Amniotic stem cell (primary cell): ENCODE measurements around the gene SLC6A20.

Experiments used
- DNase-seq: peaks from one replicate; lab custom pipeline; 2025; lab: John Stamatoyannopoulos, UW

Gene SLC6A20, protein sequence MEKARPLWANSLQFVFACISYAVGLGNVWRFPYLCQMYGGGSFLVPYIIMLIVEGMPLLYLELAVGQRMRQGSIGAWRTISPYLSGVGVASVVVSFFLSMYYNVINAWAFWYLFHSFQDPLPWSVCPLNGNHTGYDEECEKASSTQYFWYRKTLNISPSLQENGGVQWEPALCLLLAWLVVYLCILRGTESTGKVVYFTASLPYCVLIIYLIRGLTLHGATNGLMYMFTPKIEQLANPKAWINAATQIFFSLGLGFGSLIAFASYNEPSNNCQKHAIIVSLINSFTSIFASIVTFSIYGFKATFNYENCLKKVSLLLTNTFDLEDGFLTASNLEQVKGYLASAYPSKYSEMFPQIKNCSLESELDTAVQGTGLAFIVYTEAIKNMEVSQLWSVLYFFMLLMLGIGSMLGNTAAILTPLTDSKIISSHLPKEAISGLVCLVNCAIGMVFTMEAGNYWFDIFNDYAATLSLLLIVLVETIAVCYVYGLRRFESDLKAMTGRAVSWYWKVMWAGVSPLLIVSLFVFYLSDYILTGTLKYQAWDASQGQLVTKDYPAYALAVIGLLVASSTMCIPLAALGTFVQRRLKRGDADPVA

DNA sequence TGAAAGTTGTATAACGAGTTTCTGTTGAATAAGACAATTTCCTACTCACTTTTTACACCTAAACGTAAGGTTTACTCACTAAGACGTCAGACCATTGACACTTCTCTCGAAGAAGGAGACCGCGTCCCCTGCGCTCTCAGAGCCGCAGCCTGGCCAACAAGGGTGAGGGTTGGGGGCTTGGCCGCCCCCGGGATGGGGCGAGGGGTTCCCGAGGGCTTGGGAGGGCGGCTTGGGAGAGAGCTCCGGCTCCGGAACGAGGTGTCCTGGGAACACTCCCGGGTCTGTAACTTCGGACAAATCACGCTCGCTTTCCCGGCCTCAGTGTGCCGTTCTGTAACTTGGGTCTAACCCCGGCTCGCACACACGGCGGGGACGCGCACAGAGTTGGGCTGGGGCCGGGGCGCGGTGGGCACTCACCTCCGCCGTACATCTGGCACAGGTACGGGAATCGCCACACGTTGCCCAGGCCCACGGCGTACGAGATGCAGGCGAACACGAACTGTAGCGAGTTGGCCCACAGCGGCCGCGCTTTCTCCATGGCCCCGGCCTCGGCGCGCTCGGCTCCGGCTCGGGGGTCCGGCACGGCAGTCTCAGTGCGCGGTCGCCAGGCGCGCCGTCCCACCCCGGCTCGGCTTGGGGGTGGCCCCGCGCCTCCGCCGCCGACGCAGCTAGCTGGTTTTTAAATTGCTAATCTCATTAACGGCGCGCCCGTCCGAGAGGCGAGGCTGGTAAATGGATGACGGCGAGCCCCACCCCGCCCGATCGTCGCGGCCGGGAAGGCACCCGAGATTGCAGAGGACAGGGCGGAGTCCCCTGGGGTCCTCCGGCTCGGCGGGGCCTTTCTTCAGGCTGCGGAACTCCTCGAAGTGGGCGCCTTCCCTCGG is at the start of gene SLC6A20:
Gene SLC6A20, minus strand, starts transcription at position 655 of the 884 bp plus-strand sequence. Its CDS starts 117 bp downstream, at position 538.
- DNase-seq, result no peak

DNA sequence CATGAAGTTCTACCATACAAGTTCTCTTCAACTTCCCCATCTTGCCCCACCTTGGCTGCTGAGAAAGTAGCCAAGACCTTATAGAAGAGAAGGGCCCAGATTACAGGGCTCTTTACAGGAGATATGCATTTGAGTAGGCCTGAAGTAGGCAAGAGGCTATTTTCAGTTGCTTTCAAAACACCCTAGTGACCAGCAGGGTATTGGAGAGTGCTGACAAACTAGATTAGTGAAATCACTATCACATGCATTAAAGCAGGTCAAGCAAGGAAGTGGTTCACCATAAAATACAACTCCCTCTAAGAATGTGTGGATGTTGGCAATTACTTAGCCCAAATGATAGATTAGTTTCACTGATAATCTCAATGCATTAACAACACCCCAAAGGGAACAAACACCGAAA is 48.3 kb upstream of the SLC6A20 start:
- no peak for DNase-seq

- no peak for DNase-seq
These were observed 46.7 kb upstream of the SLC6A20 start for GRCh38 chr3:45842851-45843625.

DNA sequence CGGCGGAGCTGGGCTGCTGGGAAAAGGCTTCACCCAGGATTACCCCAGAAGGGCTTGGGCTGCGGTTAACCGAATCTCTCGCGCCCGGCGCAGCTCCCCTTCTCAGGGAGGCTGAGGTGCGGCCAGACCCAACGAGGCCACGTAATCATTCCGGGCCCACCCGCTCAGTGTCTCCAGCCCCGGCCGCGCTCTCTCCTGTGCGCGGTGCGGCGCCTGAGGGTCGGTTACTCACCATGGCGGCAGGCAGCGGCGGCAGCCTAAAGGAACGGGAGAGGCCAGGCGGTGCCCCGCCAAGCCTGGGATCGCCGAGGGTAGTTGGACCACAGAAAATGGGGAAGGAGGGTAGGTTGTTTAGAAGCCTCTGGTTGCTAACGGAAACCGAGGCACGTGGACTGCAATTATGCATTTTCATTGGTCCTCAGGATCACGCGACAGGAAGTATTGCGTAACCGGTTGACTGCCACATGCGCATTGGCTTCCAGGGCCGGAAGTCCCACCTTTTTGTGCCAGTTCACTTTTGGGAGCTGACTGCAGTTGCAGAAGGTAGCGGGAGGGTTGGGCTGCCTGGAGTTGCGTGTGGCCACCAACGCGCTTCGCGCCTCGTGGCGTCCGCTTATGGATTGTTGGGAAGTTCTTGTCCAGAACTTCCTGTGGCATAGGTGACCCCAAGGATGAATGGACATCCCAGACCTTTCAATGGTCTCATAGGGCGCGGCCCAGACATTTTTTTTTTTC is 45.6 kb upstream of the SLC6A20 start, which contains the start of gene LZTFL1:
Gene LZTFL1, minus strand, starts transcription at position 363 of the 735 bp plus-strand sequence. Its CDS starts 128 bp downstream, at position 235.
- peak; percentile 97 for DNase-seq

GRCh38 chr3:45841420-45841756 is 45.1 kb upstream of the SLC6A20 start:
- DNase-seq, result no peak

GRCh38 chr3:45838466-45838865 is 42.1 kb upstream of the SLC6A20 start:
- no peak for DNase-seq

GRCh38 chr3:45832699-45833098 is 36.4 kb upstream of the SLC6A20 start:
- DNase-seq, result no peak

GRCh38 chr3:45830121-45830520 is 33.8 kb upstream of the SLC6A20 start:
- DNase-seq, result no peak

DNA sequence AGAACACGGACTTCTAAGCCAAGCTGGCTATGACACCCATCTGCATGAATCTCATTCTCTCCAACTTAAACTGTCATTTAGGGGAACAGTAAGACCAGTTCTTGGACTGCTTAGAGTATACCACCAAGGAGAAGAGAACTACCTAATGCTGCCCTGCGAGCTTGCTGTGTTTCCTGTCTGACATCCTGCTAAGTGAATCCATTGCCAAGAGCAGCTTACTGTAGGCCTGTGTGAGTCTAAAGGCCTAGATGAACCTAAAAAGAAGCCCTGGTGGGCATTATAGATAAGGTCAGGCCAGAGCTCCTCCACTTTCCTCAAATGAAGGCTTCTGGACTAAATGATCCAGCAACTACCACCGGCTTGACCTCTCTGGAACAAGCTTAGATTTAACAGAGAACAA is 30.6 kb upstream of the SLC6A20 start:
- no peak for DNase-seq

GRCh38 chr3:45826321-45826720 is 30.0 kb upstream of the SLC6A20 start:
- DNase-seq, result no peak

GRCh38 chr3:45821127-45821526 is 24.8 kb upstream of the SLC6A20 start:
- DNase-seq, result no peak

DNA sequence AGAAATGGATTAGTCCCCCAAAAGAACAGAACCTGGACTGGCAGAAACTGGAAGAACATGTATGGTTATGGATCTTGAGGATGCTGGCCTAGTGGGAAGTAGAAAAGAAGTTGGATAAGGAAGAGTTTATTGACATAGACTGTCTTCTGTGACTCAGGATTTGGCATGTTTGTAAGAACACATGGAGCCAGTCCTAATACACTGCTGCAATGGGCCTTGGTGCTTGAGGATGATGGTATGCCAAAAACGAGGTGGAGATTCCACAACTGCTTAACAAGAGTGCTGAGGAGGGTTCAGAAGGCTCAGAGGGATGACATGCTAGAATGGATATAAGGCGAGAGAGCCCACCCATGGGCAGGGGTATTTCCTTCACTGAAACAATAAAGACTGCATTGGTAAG is 23.2 kb upstream of the SLC6A20 start:
- DNase-seq, result no peak

- DNase-seq, result peak; percentile 34
These were observed 21.6 kb upstream of the SLC6A20 start for GRCh38 chr3:45817831-45818522.

DNA sequence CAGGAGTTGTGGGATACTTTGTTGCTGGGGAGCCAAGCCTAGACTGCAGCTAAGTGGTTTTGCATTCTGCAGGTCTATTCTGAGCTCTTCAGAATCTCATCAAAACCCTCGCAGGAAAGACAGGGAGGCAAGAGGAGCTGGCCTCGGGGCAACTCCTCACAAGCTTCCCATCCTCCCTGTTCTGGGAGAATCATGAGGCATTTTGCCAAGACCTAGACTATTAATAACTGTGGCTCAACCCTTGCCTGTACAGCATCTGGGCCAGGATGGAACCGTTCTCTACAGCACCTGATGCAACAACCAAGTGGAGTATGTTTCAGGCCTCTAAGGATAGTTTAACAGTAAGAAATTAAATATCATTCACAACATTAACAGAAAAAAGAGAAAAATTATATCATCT is 20.2 kb upstream of the SLC6A20 start:
- DNase-seq, result no peak

DNA sequence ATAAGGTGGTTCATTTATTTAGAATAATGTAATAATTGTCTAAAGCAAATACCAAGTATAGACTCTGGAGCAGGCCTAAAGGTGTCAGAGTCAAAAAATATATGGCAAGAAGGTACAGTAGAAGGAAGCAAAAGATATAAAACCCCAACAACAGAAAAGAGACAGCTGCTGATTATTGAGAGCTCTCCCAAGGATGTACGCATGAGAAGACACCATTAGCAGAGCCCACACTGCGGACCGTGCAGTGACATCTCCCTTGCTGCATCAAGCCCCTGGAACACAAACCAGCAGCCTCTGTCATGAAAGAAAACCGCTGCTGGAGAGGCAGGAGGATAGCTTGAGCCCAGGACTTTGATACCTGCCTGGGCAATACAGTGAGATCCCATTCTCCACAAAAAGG is 18.0 kb upstream of the SLC6A20 start:
- no peak for DNase-seq

DNA sequence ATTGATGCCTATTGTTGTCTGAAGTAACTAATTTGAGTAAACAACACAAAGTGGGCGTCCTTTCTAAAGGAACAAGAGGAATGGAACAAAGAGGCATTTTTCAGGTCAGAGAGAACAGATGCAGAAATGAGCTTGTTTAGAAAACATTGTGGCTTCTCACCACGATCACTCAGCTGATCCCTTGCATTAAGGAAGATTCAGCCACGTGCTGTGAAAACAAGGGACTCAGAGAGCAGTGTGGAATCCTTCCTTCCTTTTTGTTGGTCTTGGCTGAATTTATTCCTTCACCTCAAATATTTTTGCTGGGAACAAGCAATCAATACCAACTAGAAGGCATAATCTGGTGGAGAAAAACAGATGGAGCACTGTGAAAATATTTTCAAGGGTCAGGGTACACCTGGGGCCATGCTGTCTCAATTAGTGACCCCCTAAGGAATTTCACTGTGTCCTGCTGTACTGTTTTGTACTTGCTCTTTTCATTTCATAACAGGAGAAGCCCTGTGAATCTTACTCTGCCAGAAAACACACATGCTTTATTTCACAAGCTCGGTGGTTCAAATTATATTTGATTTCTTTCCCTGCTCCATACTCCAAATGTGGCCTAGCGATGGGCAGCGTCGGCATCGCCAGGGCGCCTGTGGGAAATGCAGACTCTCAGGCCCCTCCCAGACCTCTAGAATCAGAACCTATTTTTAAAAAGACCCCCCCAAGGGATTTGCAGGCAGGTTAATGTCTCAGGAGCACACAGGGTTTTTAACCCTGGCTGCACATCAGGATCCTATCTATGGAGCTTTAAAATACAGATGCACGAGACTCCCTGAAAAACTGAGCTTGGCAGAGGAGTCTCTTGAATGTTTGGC is 11.6 kb upstream of the SLC6A20 start:
- DNase-seq, result no peak

GRCh38 chr3:45807133-45807532 is 10.8 kb upstream of the SLC6A20 start:
- no peak for DNase-seq

GRCh38 chr3:45806072-45806471 is 9.7 kb upstream of the SLC6A20 start:
- DNase-seq, result no peak

DNA sequence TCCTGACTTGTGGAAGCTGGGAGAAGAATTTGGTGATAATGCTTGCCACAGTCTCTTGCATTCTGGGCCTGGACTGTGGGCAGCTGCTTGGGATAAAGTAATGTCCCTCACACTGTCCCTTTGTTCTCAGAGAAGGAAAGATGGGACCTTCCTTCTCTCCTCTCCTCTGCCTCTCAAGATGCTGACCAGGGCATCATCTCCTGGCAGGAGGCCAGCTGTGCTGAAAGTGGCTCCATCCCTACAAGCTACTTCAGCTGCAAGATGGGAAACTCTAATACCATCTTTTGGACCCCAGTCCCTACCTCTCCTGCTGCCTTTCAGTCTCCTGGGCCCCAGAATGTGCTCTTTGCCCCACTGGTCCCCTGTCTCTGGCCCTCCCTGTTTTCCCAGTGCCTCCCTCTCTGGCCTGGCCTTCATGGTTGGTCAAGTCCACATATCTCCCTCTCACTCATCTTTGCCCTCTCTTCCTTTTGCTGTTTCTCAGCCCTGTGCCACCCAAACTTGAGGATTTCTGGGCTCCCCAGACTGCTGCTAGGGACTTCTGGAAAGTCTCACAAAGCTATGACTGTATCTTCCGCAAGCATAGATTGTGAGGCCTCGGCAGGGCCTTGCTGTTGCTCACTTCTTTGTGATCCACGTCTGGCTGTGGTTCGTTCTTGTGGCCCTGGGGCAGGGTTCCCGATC is 7.1 kb upstream of the SLC6A20 start:
- no peak for DNase-seq
